Measurements from ENCODE around the gene ARMH4. TPM values are rescaled to one million over a fixed set of nuclear protein-coding genes. Genes with fewer than 3 reads are reported as not detected.

Gene ARMH4
- total RNA-seq, 1 experiment from 2014 or later, result not detected

DNA sequence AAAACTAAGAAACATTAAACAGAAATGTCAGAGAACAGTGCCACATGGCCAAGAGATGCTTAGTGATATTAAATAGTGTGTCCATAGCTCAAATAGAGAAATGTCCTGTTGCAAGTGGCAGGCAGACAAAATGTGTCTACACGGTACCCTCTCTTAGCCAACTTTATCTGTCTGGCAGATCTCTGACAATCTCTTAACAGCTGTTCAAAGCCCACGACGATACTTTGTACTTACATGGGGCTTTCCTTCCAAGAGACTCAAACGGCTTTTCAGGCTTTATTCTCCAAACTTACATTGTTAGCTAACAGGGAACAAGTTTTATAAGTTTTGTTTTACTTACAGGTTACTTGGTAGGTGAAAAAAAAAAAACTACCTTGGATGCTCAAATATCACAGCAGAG lies 45.6 kb downstream of the ARMH4 start:
- H3K27me3 Mint-ChIP-seq (ENCODE audit: unreplicated experiment), result peaks cover 54% of the 10 kb centered on the region
- H3K4me3 Mint-ChIP-seq (ENCODE audit: low read depth, unreplicated experiment), result no peak overlapping the region
- intact Hi-C loops (cut with micrococcal nuclease; ENCODE audit: unreplicated experiment), result loop anchor here (5.0 to 10.0 kb wide), 2 partner anchors 128 to 291 kb away; partner anchors contain the start of gene TOMM20L
- BruUV-seq (replicated peaks), result no TSS peak
- H3K36me3 Mint-ChIP-seq (ENCODE audit: insufficient read depth, unreplicated experiment), result peaks cover 4% of the 10 kb centered on the region
- CTCF ChIA-PET, result no interaction called here
- no peak overlapping the region for H3K27ac Mint-ChIP-seq (ENCODE audit: unreplicated experiment)
- no peak for DNase-seq
- TF ChIP-seq, protein P1, sequence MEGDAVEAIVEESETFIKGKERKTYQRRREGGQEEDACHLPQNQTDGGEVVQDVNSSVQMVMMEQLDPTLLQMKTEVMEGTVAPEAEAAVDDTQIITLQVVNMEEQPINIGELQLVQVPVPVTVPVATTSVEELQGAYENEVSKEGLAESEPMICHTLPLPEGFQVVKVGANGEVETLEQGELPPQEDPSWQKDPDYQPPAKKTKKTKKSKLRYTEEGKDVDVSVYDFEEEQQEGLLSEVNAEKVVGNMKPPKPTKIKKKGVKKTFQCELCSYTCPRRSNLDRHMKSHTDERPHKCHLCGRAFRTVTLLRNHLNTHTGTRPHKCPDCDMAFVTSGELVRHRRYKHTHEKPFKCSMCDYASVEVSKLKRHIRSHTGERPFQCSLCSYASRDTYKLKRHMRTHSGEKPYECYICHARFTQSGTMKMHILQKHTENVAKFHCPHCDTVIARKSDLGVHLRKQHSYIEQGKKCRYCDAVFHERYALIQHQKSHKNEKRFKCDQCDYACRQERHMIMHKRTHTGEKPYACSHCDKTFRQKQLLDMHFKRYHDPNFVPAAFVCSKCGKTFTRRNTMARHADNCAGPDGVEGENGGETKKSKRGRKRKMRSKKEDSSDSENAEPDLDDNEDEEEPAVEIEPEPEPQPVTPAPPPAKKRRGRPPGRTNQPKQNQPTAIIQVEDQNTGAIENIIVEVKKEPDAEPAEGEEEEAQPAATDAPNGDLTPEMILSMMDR (IDR thresholded peaks at IDR 0.05; ENCODE audit: unreplicated experiment), result no peak
- peaks cover 15% of the 10 kb centered on the region for H3K4me1 Mint-ChIP-seq (ENCODE audit: low read depth, unreplicated experiment)
- no peaks in the 10 kb centered on the region for H3K9me3 Mint-ChIP-seq (ENCODE audit: low read depth, unreplicated experiment)

GRCh38 chr14:58104808-58105207 lies 47.2 kb downstream of the ARMH4 start:
- H3K27me3 Mint-ChIP-seq (ENCODE audit: unreplicated experiment), result peaks cover 49% of the 10 kb centered on the region

GRCh38 chr14:58100735-58101368 lies 51.2 kb downstream of the ARMH4 start:
- CTCF ChIA-PET, result no interaction called here
- Mint-ChIP-seq H3K36me3 (ENCODE audit: insufficient read depth, unreplicated experiment) (no peaks in the 10 kb centered on the region), H3K4me3 (ENCODE audit: low read depth, unreplicated experiment) (no peak overlapping the region), H3K27ac (ENCODE audit: unreplicated experiment) (no peak overlapping the region), H3K9me3 (ENCODE audit: low read depth, unreplicated experiment) (no peaks in the 10 kb centered on the region), H3K4me1 (ENCODE audit: low read depth, unreplicated experiment) (peaks cover 16% of the 10 kb centered on the region), H3K27me3 (ENCODE audit: unreplicated experiment) (peaks cover 26% of the 10 kb centered on the region)
- intact Hi-C loops (cut with micrococcal nuclease; ENCODE audit: unreplicated experiment), result loop anchor here (10.0 kb wide), 1 partner anchor 134 kb away; no protein-coding TSS in a partner anchor
- TF ChIP-seq, protein P1 (IDR thresholded peaks at IDR 0.05; ENCODE audit: unreplicated experiment), result no peak
- no TSS peak for BruUV-seq (replicated peaks)
- DNase-seq, result no peak

More at GRCh38 chr14:58104808-58105207, 47.2 kb downstream of the ARMH4 start:
- no TSS peak for BruUV-seq (replicated peaks)
- no peak overlapping the region for H3K27ac Mint-ChIP-seq (ENCODE audit: unreplicated experiment)
- peaks cover 4% of the 10 kb centered on the region for H3K36me3 Mint-ChIP-seq (ENCODE audit: insufficient read depth, unreplicated experiment)
- no peak overlapping the region for H3K4me3 Mint-ChIP-seq (ENCODE audit: low read depth, unreplicated experiment)
- intact Hi-C loops (cut with micrococcal nuclease; ENCODE audit: unreplicated experiment), result loop anchor here (5.0 to 10.0 kb wide), 2 partner anchors 130 to 292 kb away; partner anchors contain the start of gene TOMM20L
- H3K9me3 Mint-ChIP-seq (ENCODE audit: low read depth, unreplicated experiment), result no peaks in the 10 kb centered on the region
- no peak for DNase-seq
- TF ChIP-seq, protein P1 (IDR thresholded peaks at IDR 0.05; ENCODE audit: unreplicated experiment), result no peak
- CTCF ChIA-PET, result no interaction called here
- peaks cover 15% of the 10 kb centered on the region for H3K4me1 Mint-ChIP-seq (ENCODE audit: low read depth, unreplicated experiment)

DNA sequence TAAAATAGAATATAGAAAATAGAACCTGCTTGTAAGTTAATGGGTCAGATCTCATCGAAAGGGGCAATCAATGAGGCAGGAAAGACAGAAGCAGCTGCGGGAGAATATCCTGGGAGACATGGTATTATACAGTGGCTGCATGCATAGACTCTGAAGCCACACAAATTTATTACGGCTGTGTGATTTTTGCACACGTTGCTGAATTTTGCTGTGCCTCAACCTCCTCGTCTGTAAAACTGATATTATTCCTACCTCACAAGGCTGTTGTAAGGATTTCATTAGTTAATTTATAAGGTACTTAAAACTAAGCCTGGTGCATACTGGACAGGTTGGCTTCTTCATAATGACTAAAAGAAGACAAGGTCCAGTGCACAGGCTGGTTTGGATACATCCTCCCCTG lies 52.3 kb downstream of the ARMH4 start:
- no peaks in the 10 kb centered on the region for H3K36me3 Mint-ChIP-seq (ENCODE audit: insufficient read depth, unreplicated experiment)
- BruUV-seq (replicated peaks), result no TSS peak
- no peak overlapping the region for H3K4me3 Mint-ChIP-seq (ENCODE audit: low read depth, unreplicated experiment)
- H3K9me3 Mint-ChIP-seq (ENCODE audit: low read depth, unreplicated experiment), result no peaks in the 10 kb centered on the region
- no peak overlapping the region for H3K27ac Mint-ChIP-seq (ENCODE audit: unreplicated experiment)
- peaks cover 27% of the 10 kb centered on the region for H3K27me3 Mint-ChIP-seq (ENCODE audit: unreplicated experiment)
- TF ChIP-seq, protein P1 (IDR thresholded peaks at IDR 0.05; ENCODE audit: unreplicated experiment), result no peak
- CTCF ChIA-PET, result no interaction called here
- no peak for DNase-seq
- intact Hi-C loops (cut with micrococcal nuclease; ENCODE audit: unreplicated experiment), result loop anchor here (10.0 kb wide), 1 partner anchor 135 kb away; no protein-coding TSS in a partner anchor
- peaks cover 11% of the 10 kb centered on the region for H3K4me1 Mint-ChIP-seq (ENCODE audit: low read depth, unreplicated experiment)
